ENCODE results near the gene UNC80.

UNC80 gene

GRCh38 chr2:209817844-209818271, 46.2 kb downstream of the UNC80 start:
- no peak for DNase-seq

GRCh38 chr2:209818939-209819338, 47.3 kb downstream of the UNC80 start:
- DNase-seq: no peak

GRCh38 chr2:209821806-209822205, 50.2 kb downstream of the UNC80 start:
- no peak for DNase-seq

GRCh38 chr2:209823484-209823883, 51.9 kb downstream of the UNC80 start:
- no peak for DNase-seq

GRCh38 chr2:209824391-209824790, 52.8 kb downstream of the UNC80 start:
- no peak for DNase-seq

GRCh38 chr2:209830722-209831465, 59.3 kb downstream of the UNC80 start:
- DNase-seq: no peak

- no peak for DNase-seq
Observed at GRCh38 chr2:209834767-209835166, 63.1 kb downstream of the UNC80 start.

GRCh38 chr2:209840434-209840833, 68.8 kb downstream of the UNC80 start:
- no peak for DNase-seq

GRCh38 chr2:209845666-209846065, 74.0 kb downstream of the UNC80 start:
- no peak for DNase-seq

GRCh38 chr2:209864716-209865295, 93.2 kb downstream of the UNC80 start:
- DNase-seq: no peak

- DNase-seq: no peak
Observed at GRCh38 chr2:209868271-209868994, 96.8 kb downstream of the UNC80 start.

- DNase-seq: no peak
Observed at GRCh38 chr2:209870067-209870466, 98.4 kb downstream of the UNC80 start.

- peak; percentile 8 for DNase-seq
Observed at GRCh38 chr2:209872675-209873074, 101.0 kb downstream of the UNC80 start.

- DNase-seq: no peak
Observed at GRCh38 chr2:209875270-209875669, 103.6 kb downstream of the UNC80 start.

- no peak for DNase-seq
Observed at GRCh38 chr2:209876211-209876610, 104.6 kb downstream of the UNC80 start.

- DNase-seq: no peak
Observed at GRCh38 chr2:209878701-209879100, 107.1 kb downstream of the UNC80 start.

- DNase-seq: no peak
Observed at GRCh38 chr2:209900638-209901037, 129.0 kb downstream of the UNC80 start.

- no peak for DNase-seq
Observed at GRCh38 chr2:209901172-209901571, 129.5 kb downstream of the UNC80 start.

GRCh38 chr2:209905691-209906090, 134.1 kb downstream of the UNC80 start:
- no peak for DNase-seq

- no peak for DNase-seq
Observed at GRCh38 chr2:209907746-209908145, 136.1 kb downstream of the UNC80 start.

GRCh38 chr2:209908511-209908910, 136.9 kb downstream of the UNC80 start:
- DNase-seq: no peak

GRCh38 chr2:209911486-209911885, 139.9 kb downstream of the UNC80 start:
- no peak for DNase-seq

GRCh38 chr2:209913786-209914345, 142.2 kb downstream of the UNC80 start:
- no peak for DNase-seq
